ENCODE results near the gene RBM20.

RBM20 gene

GRCh38 chr10:110837418-110838171, 193.5 kb downstream of the RBM20 start:
- DNase-seq = no peak

- DNase-seq = no peak
Measured at GRCh38 chr10:110840225-110840922, 196.2 kb downstream of the RBM20 start.

- no peak for DNase-seq
Measured at GRCh38 chr10:110840923-110841428, 196.8 kb downstream of the RBM20 start.

GRCh38 chr10:110841767-110842267, 197.7 kb downstream of the RBM20 start:
- DNase-seq = no peak

GRCh38 chr10:110842326-110842904, 198.3 kb downstream of the RBM20 start:
- no peak for DNase-seq

GRCh38 chr10:110843031-110843430, 198.9 kb downstream of the RBM20 start:
- peak in 1 of 2 experiments; percentile 11 for DNase-seq

- DNase-seq = no peak
Measured at GRCh38 chr10:110843796-110844616, 199.9 kb downstream of the RBM20 start.

- DNase-seq = no peak
Measured at GRCh38 chr10:110844617-110844881, 200.4 kb downstream of the RBM20 start.

- no peak for DNase-seq
Measured at GRCh38 chr10:110845192-110845755, 201.1 kb downstream of the RBM20 start.

GRCh38 chr10:110845756-110846620, 201.9 kb downstream of the RBM20 start:
- DNase-seq = no peak

- DNase-seq = no peak
Measured at GRCh38 chr10:110847374-110847773, 203.2 kb downstream of the RBM20 start.

GRCh38 chr10:110848106-110848505, 204.0 kb downstream of the RBM20 start:
- DNase-seq = no peak

GRCh38 chr10:110850099-110850498, 206.0 kb downstream of the RBM20 start:
- DNase-seq = no peak

- DNase-seq = no peak
Measured at GRCh38 chr10:110851020-110851612, 207.0 kb downstream of the RBM20 start.

- DNase-seq = peak in 1 of 2 experiments; percentile 41
Measured at GRCh38 chr10:110852255-110852896, 208.2 kb downstream of the RBM20 start.

GRCh38 chr10:110852947-110853346, 208.8 kb downstream of the RBM20 start:
- no peak for DNase-seq

GRCh38 chr10:110853921-110854605, 209.9 kb downstream of the RBM20 start:
- DNase-seq = no peak

GRCh38 chr10:110857265-110858171, 213.4 kb downstream of the RBM20 start:
- DNase-seq = peak in 1 of 2 experiments; percentile 12
